ENCODE results near the gene PDIK1L.

PDIK1L gene

DNA sequence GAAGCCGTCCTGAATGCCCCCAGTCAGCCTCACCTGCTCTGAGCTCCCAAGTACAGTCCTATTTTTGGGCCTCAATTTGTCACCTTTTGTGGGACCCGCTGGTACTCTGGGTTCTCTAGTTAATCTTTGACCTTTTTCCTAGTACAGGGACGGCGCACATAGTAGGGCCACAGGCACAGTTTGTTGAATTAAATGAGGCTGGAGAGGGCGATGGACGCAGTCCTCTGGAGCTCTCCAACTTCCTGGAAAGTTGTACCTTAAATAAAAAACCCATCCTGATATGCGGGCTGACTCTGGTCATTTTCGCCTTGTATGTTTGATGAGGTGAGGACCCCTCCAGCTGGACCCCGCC lies 52.0 kb downstream of the PDIK1L start:
- TF ChIP-seq MYC (IDR thresholded peaks at IDR 0.05; ENCODE audit: low read depth, low read length) (no peak), POLR2A (IDR thresholded peaks at IDR 0.05; ENCODE audit: extremely low read depth, insufficient read length) (no peak)
- TF ChIP-seq, protein P1, sequence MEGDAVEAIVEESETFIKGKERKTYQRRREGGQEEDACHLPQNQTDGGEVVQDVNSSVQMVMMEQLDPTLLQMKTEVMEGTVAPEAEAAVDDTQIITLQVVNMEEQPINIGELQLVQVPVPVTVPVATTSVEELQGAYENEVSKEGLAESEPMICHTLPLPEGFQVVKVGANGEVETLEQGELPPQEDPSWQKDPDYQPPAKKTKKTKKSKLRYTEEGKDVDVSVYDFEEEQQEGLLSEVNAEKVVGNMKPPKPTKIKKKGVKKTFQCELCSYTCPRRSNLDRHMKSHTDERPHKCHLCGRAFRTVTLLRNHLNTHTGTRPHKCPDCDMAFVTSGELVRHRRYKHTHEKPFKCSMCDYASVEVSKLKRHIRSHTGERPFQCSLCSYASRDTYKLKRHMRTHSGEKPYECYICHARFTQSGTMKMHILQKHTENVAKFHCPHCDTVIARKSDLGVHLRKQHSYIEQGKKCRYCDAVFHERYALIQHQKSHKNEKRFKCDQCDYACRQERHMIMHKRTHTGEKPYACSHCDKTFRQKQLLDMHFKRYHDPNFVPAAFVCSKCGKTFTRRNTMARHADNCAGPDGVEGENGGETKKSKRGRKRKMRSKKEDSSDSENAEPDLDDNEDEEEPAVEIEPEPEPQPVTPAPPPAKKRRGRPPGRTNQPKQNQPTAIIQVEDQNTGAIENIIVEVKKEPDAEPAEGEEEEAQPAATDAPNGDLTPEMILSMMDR (IDR thresholded peaks at IDR 0.05; ENCODE audit: low read depth, low read length): no peak
- TF ChIP-seq, protein P2, sequence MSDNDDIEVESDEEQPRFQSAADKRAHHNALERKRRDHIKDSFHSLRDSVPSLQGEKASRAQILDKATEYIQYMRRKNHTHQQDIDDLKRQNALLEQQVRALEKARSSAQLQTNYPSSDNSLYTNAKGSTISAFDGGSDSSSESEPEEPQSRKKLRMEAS (IDR thresholded peaks at IDR 0.05; ENCODE audit: low read depth, low read length): no peak
- no peak overlapping the region for H3K4me3 ChIP-seq (ENCODE audit: low read depth, low read length)

GRCh38 chr1:26164036-26164860 lies 52.6 kb downstream of the PDIK1L start:
- no peak for TF ChIP-seq POLR2A (IDR thresholded peaks at IDR 0.05; ENCODE audit: extremely low read depth, insufficient read length)
- TF ChIP-seq, protein P1 (IDR thresholded peaks at IDR 0.05; ENCODE audit: low read depth, low read length): peak; percentile 14
- DNase-seq (ENCODE audit: low read depth): peak; percentile 47

More for the DNA sequence above, 52.0 kb downstream of the PDIK1L start:
- DNase-seq (ENCODE audit: low read depth): no peak

DNA sequence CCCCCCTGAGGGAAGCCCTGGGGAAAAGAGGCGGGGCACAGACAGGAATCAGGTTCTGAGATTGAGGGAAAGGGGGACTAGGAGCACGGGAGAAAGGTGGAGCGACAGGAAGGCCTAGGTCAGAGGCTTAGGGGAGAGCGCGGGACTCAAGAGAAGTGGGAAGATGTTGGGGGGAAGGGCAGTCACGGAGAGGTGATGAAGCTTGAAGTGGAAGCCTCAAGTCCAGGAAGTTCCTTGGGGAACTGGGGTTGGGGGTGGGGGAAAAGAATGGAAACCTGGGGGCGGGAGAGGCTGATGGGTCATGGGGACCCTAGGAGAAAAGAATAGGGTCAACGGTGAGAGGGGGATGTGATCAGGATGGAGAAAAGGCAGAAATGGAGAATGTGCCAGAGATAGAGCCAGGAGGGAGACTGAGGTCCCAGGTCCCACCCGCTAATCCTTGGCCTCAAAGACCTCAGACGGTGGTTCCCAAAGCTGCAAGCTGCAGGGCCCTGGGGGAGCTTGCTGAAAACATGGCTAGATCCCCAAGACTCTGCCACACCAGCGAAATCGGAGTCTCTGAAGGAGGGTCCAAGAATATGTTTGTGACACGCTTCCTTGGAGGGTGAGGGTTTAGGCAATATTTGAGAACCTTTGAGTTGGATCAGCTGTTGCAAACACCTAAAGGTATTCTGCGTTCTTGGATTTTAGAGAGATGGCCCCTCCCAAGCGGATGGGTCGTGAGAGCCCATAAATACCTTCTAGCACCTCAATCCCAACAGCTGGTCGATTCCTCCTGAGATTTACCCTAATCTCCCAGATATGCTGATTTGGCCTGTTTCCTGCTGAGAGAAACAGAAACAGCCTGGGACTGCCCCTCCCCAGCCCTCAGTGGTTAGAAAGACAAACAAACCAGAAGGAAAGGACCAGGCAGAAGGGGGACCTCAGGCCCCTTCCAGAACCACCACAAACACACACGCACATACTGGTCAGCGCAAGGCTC lies 53.5 kb downstream of the PDIK1L start:
- TF ChIP-seq MYC (IDR thresholded peaks at IDR 0.05; ENCODE audit: low read depth, low read length): no peak
- TF ChIP-seq POLR2A (IDR thresholded peaks at IDR 0.05; ENCODE audit: extremely low read depth, insufficient read length): no peak
- TF ChIP-seq, protein P2 (IDR thresholded peaks at IDR 0.05; ENCODE audit: low read depth, low read length): no peak
- TF ChIP-seq, protein P1 (IDR thresholded peaks at IDR 0.05; ENCODE audit: low read depth, low read length): no peak
- DNase-seq (ENCODE audit: low read depth): no peak
- H3K4me3 ChIP-seq (ENCODE audit: low read depth, low read length): no peak overlapping the region

More at GRCh38 chr1:26164036-26164860, 52.6 kb downstream of the PDIK1L start:
- H3K4me3 ChIP-seq (ENCODE audit: low read depth, low read length): no peak overlapping the region

DNA sequence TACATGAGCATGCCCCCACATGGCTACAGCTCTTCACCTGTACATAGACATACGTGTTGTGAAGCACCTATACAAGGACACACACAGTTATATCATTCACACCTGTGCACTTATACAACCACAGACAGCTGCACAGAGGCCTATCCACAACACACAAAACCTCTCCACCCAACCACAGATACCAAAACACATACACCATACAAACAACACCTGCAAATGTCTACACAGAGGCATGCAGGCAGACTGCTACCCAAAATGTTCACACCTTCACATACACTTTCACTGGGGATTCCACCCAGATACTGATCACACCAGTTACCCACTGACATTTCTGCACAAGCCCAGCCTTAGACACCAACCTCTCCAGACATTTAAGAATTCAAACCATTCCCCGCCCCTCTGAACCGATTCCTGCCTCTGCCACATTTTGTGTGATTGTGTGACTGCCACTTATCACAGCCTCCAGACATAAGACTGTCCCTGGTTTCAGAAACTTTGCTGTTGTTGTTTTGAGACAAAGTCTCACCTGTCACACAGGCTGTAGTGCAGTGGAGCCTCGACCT lies 55.2 kb downstream of the PDIK1L start:
- no peak for TF ChIP-seq MYC (IDR thresholded peaks at IDR 0.05; ENCODE audit: low read depth, low read length)
- TF ChIP-seq, protein P2 (IDR thresholded peaks at IDR 0.05; ENCODE audit: low read depth, low read length): no peak
- TF ChIP-seq, protein P1 (IDR thresholded peaks at IDR 0.05; ENCODE audit: low read depth, low read length): no peak
- no peak for TF ChIP-seq POLR2A (IDR thresholded peaks at IDR 0.05; ENCODE audit: extremely low read depth, insufficient read length)
- DNase-seq (ENCODE audit: low read depth): no peak

GRCh38 chr1:26168410-26169197 lies 57.0 kb downstream of the PDIK1L start, which contains the start of gene C1orf232:
Gene C1orf232, minus strand, starts transcription at chr1:26168963. Its CDS starts 464 bp downstream, at chr1:26168499.
- no peak for DNase-seq (ENCODE audit: low read depth)
- TF ChIP-seq, protein P2 (IDR thresholded peaks at IDR 0.05; ENCODE audit: low read depth, low read length): no peak
- no peak for TF ChIP-seq POLR2A (IDR thresholded peaks at IDR 0.05; ENCODE audit: extremely low read depth, insufficient read length)
- no peak for TF ChIP-seq MYC (IDR thresholded peaks at IDR 0.05; ENCODE audit: low read depth, low read length)
- TF ChIP-seq, protein P1 (IDR thresholded peaks at IDR 0.05; ENCODE audit: low read depth, low read length): no peak
- peak within 1 kb of the TSS; percentile 91 for H3K4me3 ChIP-seq (ENCODE audit: low read depth, low read length)

More for the DNA sequence above, 55.2 kb downstream of the PDIK1L start:
- no peak overlapping the region for H3K4me3 ChIP-seq (ENCODE audit: low read depth, low read length)

All from NB4 (cell line).